ENCODE data around the gene ZBTB7C.

Gene ZBTB7C

DNA sequence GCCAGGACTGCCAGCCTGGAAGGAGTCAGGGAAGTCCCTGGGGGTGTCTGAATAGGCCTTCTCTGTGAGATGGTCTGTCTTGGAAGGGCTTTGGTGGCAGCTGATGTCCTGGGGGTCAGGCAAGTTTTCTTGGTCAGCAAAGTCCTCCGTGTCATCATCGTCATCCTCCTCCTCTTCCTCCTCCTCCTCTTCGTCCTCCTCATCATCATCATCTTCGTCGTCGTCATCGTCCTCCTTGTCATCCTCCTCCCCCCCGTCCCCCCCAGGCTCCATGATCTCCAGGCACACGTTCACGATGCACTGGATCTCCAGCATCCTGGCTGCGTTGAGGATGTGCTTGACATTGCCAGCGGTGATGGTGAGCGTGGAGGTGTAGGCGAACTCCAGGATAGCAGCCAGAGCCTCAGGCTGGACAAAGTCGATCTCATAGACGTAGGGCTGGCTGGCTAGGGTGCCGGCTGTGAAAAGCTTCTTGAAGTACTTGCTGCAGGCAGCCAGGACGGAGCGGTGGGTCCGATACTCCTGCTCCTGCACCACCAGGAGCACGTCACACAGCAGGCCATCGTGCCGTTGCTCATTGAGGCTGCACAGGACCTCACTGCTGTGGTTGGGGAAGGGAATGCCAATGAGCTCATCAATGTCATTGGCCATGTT, 368.6 kb downstream of the ZBTB7C start:
- TF ChIP-seq PAX5 (IDR thresholded peaks at IDR 0.05; ENCODE audit: insufficient read depth, low read length, severe bottlenecking) (no peak), TAF1 (IDR thresholded peaks at IDR 0.05; ENCODE audit: low read depth, low read length) (no peak), SPI1 (IDR thresholded peaks at IDR 0.05; ENCODE audit: low read depth, low read length) (no peak), POLR2AphosphoS5 (IDR thresholded peaks at IDR 0.05; ENCODE audit: low read depth, low read length) (no peak), POLR2A (IDR thresholded peaks at IDR 0.05; ENCODE audit: low read depth, low read length) (no peak), POU2F2 (IDR thresholded peaks at IDR 0.05; ENCODE audit: low read depth, low read length) (no peak)
- DNase-seq (ENCODE audit: insufficient read length, low spot score) (no peak), FAIRE-seq (no peak)

DNA sequence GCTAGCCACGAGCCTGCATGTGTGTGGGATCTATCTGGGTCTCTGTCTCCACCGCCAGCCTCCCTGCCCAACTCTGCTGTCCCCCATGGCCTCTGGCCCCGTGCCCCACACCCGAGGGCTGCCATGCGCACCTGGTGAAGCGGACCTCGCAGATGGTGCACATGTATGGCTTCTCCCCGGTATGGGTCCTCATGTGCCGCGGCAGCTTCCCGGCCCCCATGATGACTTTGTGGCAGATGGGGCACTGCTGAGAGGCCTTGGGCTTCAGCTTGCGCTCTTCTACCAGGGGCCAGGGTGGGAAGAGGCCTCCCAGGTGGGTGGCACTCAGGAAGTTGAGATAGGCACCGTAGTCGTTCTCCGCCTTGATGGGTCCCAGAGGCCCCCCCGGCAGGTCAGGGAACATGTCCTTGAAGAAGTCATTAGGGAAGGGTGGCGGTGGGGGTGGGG, 369.4 kb downstream of the ZBTB7C start:
- FAIRE-seq = no peak
- no peak for DNase-seq (ENCODE audit: insufficient read length, low spot score)
- TF ChIP-seq PAX5 (IDR thresholded peaks at IDR 0.05; ENCODE audit: insufficient read depth, low read length, severe bottlenecking) = no peak
- TF ChIP-seq POU2F2 (IDR thresholded peaks at IDR 0.05; ENCODE audit: low read depth, low read length) = no peak
- TF ChIP-seq POLR2A (IDR thresholded peaks at IDR 0.05; ENCODE audit: low read depth, low read length) = no peak
- no peak for TF ChIP-seq POLR2AphosphoS5 (IDR thresholded peaks at IDR 0.05; ENCODE audit: low read depth, low read length)
- TF ChIP-seq TAF1 (IDR thresholded peaks at IDR 0.05; ENCODE audit: low read depth, low read length) = no peak
- no peak for TF ChIP-seq SPI1 (IDR thresholded peaks at IDR 0.05; ENCODE audit: low read depth, low read length)

DNA sequence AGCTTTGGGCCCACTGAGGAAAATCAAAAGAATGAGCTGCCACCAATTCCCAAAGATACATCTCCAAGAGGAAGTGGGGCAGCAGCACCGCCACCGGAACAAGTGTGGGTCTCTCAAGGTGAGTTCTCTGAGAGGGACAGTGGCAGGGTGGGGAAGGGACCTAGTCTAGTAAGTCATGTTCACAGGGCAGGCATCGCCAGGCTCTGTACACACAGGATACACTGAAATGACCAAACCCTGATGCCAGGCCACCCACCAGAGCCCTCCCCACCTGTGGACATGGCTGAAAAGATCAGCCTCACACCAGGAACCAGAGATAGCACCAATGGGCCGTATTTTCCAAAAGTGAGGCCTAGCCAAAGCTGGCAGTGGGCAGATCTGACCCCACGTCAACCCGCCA, 370.5 kb downstream of the ZBTB7C start:
- TF ChIP-seq PAX5 (IDR thresholded peaks at IDR 0.05; ENCODE audit: insufficient read depth, low read length, severe bottlenecking) (no peak), POLR2AphosphoS5 (IDR thresholded peaks at IDR 0.05; ENCODE audit: low read depth, low read length) (no peak), SPI1 (IDR thresholded peaks at IDR 0.05; ENCODE audit: low read depth, low read length) (no peak)
- DNase-seq (ENCODE audit: insufficient read length, low spot score) = no peak
- no peak for FAIRE-seq

DNA sequence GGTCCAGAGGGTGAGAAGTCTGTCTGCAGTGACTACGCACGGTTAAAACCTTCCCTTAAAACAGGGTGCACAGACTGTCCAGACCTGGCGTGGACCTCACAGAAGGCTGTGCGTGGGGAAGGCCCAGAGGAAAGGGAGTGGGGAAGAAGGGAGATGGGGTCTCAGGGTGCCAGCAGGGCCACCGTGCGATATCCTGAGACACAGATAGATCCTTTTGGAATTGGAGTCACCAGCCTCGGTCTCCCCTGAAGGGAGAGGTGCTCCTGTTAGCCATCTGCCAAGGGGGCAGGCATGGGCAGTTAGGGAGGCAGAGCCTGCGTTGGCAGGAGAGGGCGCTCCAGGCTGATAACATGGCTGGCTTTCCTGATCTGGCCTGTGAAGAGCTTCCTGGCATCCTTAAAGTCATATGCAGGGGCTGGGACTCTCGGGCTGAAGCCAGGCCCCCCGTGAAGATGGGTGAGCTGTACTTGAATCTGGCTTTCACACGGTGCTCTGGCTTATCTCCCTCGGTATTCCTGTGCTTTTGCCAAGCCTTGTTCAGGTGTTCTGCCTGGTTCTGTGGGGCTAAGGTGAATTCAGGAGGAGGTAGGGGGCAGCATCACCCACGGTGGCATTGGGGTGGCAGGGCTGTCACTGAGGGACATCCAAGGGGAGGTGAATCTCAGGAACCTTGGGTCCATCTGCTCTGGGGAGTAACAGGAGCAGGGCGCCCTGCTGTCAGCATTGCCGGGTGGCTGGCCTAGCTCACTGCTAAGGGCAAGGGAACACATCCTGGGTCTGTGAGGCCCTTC, 371.5 kb downstream of the ZBTB7C start:
- FAIRE-seq = no peak
- TF ChIP-seq SPI1 (IDR thresholded peaks at IDR 0.05; ENCODE audit: low read depth, low read length) = no peak
- no peak for DNase-seq (ENCODE audit: insufficient read length, low spot score)

DNA sequence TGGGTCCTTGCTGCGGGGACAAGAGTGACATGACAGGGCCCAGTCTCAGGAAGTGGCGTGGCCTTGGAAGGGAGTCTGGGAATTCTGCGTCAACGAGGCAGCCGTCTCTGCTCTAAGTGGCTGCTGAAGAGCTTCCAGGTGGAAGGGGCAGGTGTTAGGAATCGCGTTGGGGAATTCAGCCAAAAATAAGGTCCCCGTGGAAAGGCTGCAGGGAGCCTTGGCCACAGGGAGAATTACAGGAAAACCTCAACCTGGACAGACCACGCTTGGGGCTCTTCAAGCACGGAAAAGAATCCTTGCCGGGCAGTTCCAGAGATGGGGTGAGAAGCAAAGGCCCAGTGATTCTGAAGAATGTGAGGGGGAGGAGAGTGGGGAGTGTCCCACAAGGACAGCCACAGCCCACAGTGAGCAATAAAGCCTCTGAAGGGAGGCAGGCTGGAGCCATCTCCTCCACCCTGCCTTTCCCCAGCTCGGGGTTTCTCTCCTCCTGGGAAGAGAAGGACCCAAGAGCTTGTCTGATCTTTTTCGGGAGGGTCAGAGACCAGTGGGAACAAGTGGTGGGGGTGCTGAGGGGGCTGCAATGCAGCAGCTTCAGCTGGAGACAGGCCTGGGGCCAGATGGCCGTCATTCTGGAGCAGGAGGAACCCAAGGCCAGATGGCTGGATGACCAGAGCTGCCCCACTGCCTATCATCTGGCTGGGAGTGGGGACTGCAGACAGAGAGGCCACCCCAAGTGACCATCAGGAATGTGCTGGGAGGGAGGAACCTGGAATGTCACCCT, 372.4 kb downstream of the ZBTB7C start:
- TF ChIP-seq POU2F2 (IDR thresholded peaks at IDR 0.05; ENCODE audit: low read depth, low read length) = no peak
- TF ChIP-seq POLR2AphosphoS5 (IDR thresholded peaks at IDR 0.05; ENCODE audit: low read depth, low read length) = no peak
- no peak for TF ChIP-seq POLR2A (IDR thresholded peaks at IDR 0.05; ENCODE audit: low read depth, low read length)
- TF ChIP-seq TAF1 (IDR thresholded peaks at IDR 0.05; ENCODE audit: low read depth, low read length) = no peak
- TF ChIP-seq SPI1 (IDR thresholded peaks at IDR 0.05; ENCODE audit: low read depth, low read length) = no peak
- TF ChIP-seq PAX5 (IDR thresholded peaks at IDR 0.05; ENCODE audit: insufficient read depth, low read length, severe bottlenecking) = no peak
- no peak for DNase-seq (ENCODE audit: insufficient read length, low spot score)
- FAIRE-seq = no peak

DNA sequence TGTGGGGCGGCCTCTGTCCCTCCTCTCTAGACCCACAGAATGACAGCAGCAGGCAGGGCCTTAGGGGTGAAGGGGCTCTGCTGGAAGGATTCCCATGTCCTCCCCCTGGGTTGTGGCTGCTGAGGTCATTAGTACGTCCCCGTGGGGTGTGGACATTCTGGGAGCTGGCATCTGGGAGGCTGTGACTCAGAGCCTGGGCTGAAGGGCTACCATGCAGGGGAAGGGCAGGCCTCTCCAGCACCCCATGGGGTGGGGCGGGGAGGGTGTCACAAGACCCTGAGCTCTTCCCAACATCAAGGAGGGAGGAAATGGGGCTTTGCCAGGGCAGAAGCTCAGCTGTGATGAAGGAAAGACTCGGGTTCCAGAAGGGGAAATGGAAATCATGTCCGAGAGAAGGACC, 373.0 kb downstream of the ZBTB7C start:
- FAIRE-seq (no peak), DNase-seq (ENCODE audit: insufficient read length, low spot score) (no peak)
- TF ChIP-seq PAX5 (IDR thresholded peaks at IDR 0.05; ENCODE audit: insufficient read depth, low read length, severe bottlenecking) (no peak), TAF1 (IDR thresholded peaks at IDR 0.05; ENCODE audit: low read depth, low read length) (no peak), SPI1 (IDR thresholded peaks at IDR 0.05; ENCODE audit: low read depth, low read length) (no peak), POLR2AphosphoS5 (IDR thresholded peaks at IDR 0.05; ENCODE audit: low read depth, low read length) (no peak), POLR2A (IDR thresholded peaks at IDR 0.05; ENCODE audit: low read depth, low read length) (no peak), POU2F2 (IDR thresholded peaks at IDR 0.05; ENCODE audit: low read depth, low read length) (no peak)

DNA sequence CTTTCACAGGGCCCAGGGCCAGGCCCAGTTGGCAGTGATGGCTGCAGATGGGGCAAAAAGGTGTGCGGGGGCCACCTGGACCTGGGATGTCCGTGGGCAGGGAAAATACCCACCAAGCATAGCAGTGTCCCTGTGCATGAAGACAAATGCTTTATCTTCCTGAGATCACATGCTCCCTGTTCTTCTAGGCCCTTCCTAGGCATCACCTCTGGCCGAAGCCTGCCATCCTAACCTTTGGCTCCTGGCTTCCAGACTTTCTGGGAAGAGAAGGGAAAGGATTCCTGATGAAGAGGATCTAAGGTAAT, 373.7 kb downstream of the ZBTB7C start:
- TF ChIP-seq TAF1 (IDR thresholded peaks at IDR 0.05; ENCODE audit: low read depth, low read length) (no peak), PAX5 (IDR thresholded peaks at IDR 0.05; ENCODE audit: insufficient read depth, low read length, severe bottlenecking) (no peak), POLR2AphosphoS5 (IDR thresholded peaks at IDR 0.05; ENCODE audit: low read depth, low read length) (no peak), POLR2A (IDR thresholded peaks at IDR 0.05; ENCODE audit: low read depth, low read length) (no peak), POU2F2 (IDR thresholded peaks at IDR 0.05; ENCODE audit: low read depth, low read length) (no peak), SPI1 (IDR thresholded peaks at IDR 0.05; ENCODE audit: low read depth, low read length) (no peak)

DNA sequence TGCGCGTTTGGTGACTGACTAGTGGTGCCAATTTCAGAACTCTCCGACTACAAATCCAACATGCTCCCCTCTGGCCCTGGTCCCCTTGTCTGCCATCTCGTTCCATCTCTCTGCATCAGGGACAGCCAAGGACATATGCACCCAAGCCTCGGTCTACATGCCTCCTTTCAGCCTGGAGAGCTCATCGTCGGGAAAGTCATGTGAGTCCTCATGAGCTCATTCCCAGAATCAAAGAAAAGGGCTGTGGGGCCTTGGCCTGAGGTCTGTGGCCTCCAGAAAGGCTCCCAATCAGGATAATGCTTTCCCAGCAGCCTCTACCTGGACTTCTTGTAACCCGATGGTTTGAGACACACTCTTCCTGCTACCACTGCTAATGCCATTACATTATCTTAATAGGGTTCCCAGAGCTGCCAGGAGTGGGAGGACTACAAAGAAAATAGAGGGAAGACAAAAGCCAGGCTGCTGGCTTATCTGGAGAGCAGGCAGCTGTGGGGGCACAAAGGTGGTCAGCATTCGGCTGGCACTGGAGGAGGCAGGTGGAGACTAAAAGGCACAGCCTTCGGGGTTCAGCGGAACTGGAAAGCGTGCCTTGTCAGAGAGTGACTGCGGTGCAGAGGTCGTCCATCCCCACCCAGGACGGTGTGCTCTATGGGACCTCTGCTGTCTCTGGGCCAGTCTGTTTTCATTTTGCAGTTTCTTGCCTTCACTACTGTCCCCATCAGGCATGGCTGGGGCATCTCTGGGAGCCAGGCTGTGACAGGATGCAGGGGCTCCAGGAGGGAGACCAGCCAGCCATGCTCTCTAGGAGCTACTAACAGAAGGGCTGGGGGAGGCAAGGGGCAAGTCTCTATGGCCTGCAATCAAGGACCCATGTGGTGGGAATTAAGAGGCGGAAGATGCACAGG, 374.3 kb downstream of the ZBTB7C start:
- TF ChIP-seq POLR2A (IDR thresholded peaks at IDR 0.05; ENCODE audit: low read depth, low read length) (no peak), TAF1 (IDR thresholded peaks at IDR 0.05; ENCODE audit: low read depth, low read length) (no peak), PAX5 (IDR thresholded peaks at IDR 0.05; ENCODE audit: insufficient read depth, low read length, severe bottlenecking) (no peak), POLR2AphosphoS5 (IDR thresholded peaks at IDR 0.05; ENCODE audit: low read depth, low read length) (no peak), POU2F2 (IDR thresholded peaks at IDR 0.05; ENCODE audit: low read depth, low read length) (no peak), SPI1 (IDR thresholded peaks at IDR 0.05; ENCODE audit: low read depth, low read length) (no peak)
- DNase-seq (ENCODE audit: insufficient read length, low spot score) = no peak
- no peak for FAIRE-seq

More for the DNA sequence above, 373.7 kb downstream of the ZBTB7C start:
- FAIRE-seq = no peak
- no peak for DNase-seq (ENCODE audit: insufficient read length, low spot score)

Measured in GM12891 (cell line).